ENCODE data around the gene COG5.

DNA sequence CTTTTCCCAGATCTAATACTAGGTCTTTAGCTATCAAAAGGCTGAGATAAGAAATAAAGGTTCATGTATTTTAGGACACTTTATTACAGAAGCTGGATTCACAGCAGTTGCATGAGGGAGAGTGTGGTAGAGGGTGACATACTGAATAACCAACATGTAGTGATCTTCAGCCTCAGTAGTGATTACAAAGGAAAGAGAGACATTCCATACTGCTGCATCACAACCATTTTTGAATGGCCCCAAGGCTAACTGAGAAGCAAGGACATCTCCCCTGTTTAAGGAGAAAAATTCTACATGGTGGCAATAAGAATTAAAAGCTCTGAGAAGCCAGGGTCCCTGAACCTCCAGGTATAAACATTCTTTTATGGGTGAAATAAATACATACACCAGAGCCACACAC is 35.3 kb downstream of the COG5 start:
- TF ChIP-seq ZC3H11A (IDR thresholded peaks at IDR 0.05; ENCODE audit: low read depth, low read length) (no peak), MXI1 (IDR thresholded peaks at IDR 0.05; ENCODE audit: low read depth, low read length) (no peak), ATF7 (IDR thresholded peaks at IDR 0.05) (no peak), ZNF140 (CRISPR knock-in tag; IDR thresholded peaks at IDR 0.05) (no peak), TEAD4 (IDR thresholded peaks at IDR 0.05; ENCODE audit: low read length) (no peak), TEAD4 (CRISPR knock-in tag; IDR thresholded peaks at IDR 0.05; ENCODE audit: borderline replicate concordance) (no peak), HDAC2 (IDR thresholded peaks at IDR 0.05) (no peak), ZZZ3 (IDR thresholded peaks at IDR 0.05) (no peak), ZNF41 (CRISPR knock-in tag; conservative IDR thresholded peaks at IDR 0.05) (no peak), BRD4 (IDR thresholded peaks at IDR 0.05) (no peak)
- TF ChIP-seq, protein P1, sequence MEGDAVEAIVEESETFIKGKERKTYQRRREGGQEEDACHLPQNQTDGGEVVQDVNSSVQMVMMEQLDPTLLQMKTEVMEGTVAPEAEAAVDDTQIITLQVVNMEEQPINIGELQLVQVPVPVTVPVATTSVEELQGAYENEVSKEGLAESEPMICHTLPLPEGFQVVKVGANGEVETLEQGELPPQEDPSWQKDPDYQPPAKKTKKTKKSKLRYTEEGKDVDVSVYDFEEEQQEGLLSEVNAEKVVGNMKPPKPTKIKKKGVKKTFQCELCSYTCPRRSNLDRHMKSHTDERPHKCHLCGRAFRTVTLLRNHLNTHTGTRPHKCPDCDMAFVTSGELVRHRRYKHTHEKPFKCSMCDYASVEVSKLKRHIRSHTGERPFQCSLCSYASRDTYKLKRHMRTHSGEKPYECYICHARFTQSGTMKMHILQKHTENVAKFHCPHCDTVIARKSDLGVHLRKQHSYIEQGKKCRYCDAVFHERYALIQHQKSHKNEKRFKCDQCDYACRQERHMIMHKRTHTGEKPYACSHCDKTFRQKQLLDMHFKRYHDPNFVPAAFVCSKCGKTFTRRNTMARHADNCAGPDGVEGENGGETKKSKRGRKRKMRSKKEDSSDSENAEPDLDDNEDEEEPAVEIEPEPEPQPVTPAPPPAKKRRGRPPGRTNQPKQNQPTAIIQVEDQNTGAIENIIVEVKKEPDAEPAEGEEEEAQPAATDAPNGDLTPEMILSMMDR (IDR thresholded peaks at IDR 0.05 in 2 of 3, conservative IDR thresholded peaks at IDR 0.05 in 1 of 3; ENCODE audit: insufficient read depth in 2 of 3, low read depth in 1 of 3, low read length in 3 of 3): no peak
- TF ChIP-seq, protein P2, sequence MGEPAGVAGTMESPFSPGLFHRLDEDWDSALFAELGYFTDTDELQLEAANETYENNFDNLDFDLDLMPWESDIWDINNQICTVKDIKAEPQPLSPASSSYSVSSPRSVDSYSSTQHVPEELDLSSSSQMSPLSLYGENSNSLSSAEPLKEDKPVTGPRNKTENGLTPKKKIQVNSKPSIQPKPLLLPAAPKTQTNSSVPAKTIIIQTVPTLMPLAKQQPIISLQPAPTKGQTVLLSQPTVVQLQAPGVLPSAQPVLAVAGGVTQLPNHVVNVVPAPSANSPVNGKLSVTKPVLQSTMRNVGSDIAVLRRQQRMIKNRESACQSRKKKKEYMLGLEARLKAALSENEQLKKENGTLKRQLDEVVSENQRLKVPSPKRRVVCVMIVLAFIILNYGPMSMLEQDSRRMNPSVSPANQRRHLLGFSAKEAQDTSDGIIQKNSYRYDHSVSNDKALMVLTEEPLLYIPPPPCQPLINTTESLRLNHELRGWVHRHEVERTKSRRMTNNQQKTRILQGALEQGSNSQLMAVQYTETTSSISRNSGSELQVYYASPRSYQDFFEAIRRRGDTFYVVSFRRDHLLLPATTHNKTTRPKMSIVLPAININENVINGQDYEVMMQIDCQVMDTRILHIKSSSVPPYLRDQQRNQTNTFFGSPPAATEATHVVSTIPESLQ (CRISPR knock-in tag; IDR thresholded peaks at IDR 0.05): no peak
- TF ChIP-seq, protein P3, sequence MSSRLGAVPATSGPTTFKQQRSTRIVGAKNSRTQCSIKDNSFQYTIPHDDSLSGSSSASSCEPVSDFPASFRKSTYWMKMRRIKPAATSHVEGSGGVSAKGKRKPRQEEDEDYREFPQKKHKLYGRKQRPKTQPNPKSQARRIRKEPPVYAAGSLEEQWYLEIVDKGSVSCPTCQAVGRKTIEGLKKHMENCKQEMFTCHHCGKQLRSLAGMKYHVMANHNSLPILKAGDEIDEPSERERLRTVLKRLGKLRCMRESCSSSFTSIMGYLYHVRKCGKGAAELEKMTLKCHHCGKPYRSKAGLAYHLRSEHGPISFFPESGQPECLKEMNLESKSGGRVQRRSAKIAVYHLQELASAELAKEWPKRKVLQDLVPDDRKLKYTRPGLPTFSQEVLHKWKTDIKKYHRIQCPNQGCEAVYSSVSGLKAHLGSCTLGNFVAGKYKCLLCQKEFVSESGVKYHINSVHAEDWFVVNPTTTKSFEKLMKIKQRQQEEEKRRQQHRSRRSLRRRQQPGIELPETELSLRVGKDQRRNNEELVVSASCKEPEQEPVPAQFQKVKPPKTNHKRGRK (tag; IDR thresholded peaks at IDR 0.05): no peak
